ENCODE measurements around the gene ZFTA.
A peak's percentile ranks its signal among the peaks of the same experiment; 100 is the strongest.

The ZFTA gene

GRCh38 chr11:63720611-63721010, 48.0 kb downstream of the ZFTA start:
- TF ChIP-seq CTCF (conservative IDR thresholded peaks at IDR 0.05; ENCODE audit: control insufficient read depth, insufficient read depth, low read depth, low read length): no peak
- H3K4me3 ChIP-seq (ENCODE audit: control insufficient read depth, low read depth, low read length): no peak overlapping the region
- DNase-seq (ENCODE audit: low read depth): no peak

GRCh38 chr11:63719987-63720386, 48.6 kb downstream of the ZFTA start:
- TF ChIP-seq CTCF (conservative IDR thresholded peaks at IDR 0.05; ENCODE audit: control insufficient read depth, insufficient read depth, low read depth, low read length): no peak
- H3K4me3 ChIP-seq (ENCODE audit: control insufficient read depth, low read depth, low read length): no peak overlapping the region
- DNase-seq (ENCODE audit: low read depth): peak; percentile 51

GRCh38 chr11:63719001-63719400, 49.6 kb downstream of the ZFTA start:
- no peak for TF ChIP-seq CTCF (conservative IDR thresholded peaks at IDR 0.05; ENCODE audit: control insufficient read depth, insufficient read depth, low read depth, low read length)
- no peak for DNase-seq (ENCODE audit: low read depth)
- no peak overlapping the region for H3K4me3 ChIP-seq (ENCODE audit: control insufficient read depth, low read depth, low read length)
